ENCODE data around the gene PARD3. TPM values are rescaled to one million over a fixed set of nuclear protein-coding genes. Genes with fewer than 3 reads are reported as not detected.
"Not testable (repeated sequence)": the region's sequence is repeated elsewhere in the genome, so short reads cannot be mapped to it uniquely, and the experiment has no call there.

Gene PARD3
- total RNA-seq, 1 experiment from 2014 or later: not detected

- no peak for DNase-seq
- no peaks in the 10 kb centered on the region for H3K4me1 ChIP-seq (ENCODE audit: low read length)
- H3K27ac ChIP-seq (ENCODE audit: low read length): no peak overlapping the region
- H3K9ac ChIP-seq (ENCODE audit: low read length): no peak overlapping the region
- no peaks in the 10 kb centered on the region for H3K9me3 ChIP-seq (ENCODE audit: low read length)
- no peak overlapping the region for H2AFZ ChIP-seq (ENCODE audit: low read length)
- no peaks in the 10 kb centered on the region for H3K79me2 ChIP-seq (ENCODE audit: low read length)
- no peaks in the 10 kb centered on the region for H3K27me3 ChIP-seq (ENCODE audit: low read length)
- H3K9me2 ChIP-seq (replicated peaks; ENCODE audit: insufficient read depth, low read length): no peaks in the 10 kb centered on the region
- H3K4me3 ChIP-seq (ENCODE audit: low read length): no peak overlapping the region
- no peak overlapping the region for H3K4me2 ChIP-seq (ENCODE audit: low read depth, low read length, poor library complexity, severe bottlenecking)
- H3K36me3 ChIP-seq (ENCODE audit: insufficient read depth, low read length): no peaks in the 10 kb centered on the region
- no peaks in the 10 kb centered on the region for H4K20me1 ChIP-seq (ENCODE audit: insufficient read depth, low read depth, low read length)
Measured at GRCh38 chr10:34746094-34746493, 69.0 kb downstream of the PARD3 start.

- H3K27ac ChIP-seq (ENCODE audit: low read length): no peak overlapping the region
- no peaks in the 10 kb centered on the region for H4K20me1 ChIP-seq (ENCODE audit: insufficient read depth, low read depth, low read length)
- H3K79me2 ChIP-seq (ENCODE audit: low read length): no peaks in the 10 kb centered on the region
- H3K4me3 ChIP-seq (ENCODE audit: low read length): no peak overlapping the region
- H2AFZ ChIP-seq (ENCODE audit: low read length): no peak overlapping the region
- H3K4me1 ChIP-seq (ENCODE audit: low read length): no peaks in the 10 kb centered on the region
- no peak overlapping the region for H3K4me2 ChIP-seq (ENCODE audit: low read depth, low read length, poor library complexity, severe bottlenecking)
- DNase-seq: no peak
- H3K9me3 ChIP-seq (ENCODE audit: low read length): no peaks in the 10 kb centered on the region
- H3K9ac ChIP-seq (ENCODE audit: low read length): no peak overlapping the region
- no peaks in the 10 kb centered on the region for H3K36me3 ChIP-seq (ENCODE audit: insufficient read depth, low read length)
- no peaks in the 10 kb centered on the region for H3K9me2 ChIP-seq (replicated peaks; ENCODE audit: insufficient read depth, low read length)
- H3K27me3 ChIP-seq (ENCODE audit: low read length): no peaks in the 10 kb centered on the region
Measured at GRCh38 chr10:34745244-34745643, 69.9 kb downstream of the PARD3 start.

GRCh38 chr10:34744590-34744989 lies 70.5 kb downstream of the PARD3 start:
- no peak overlapping the region for H3K9ac ChIP-seq (ENCODE audit: low read length)
- no peaks in the 10 kb centered on the region for H3K36me3 ChIP-seq (ENCODE audit: insufficient read depth, low read length)
- H3K4me2 ChIP-seq (ENCODE audit: low read depth, low read length, poor library complexity, severe bottlenecking): no peak overlapping the region
- H3K27ac ChIP-seq (ENCODE audit: low read length): no peak overlapping the region
- H4K20me1 ChIP-seq (ENCODE audit: insufficient read depth, low read depth, low read length): no peaks in the 10 kb centered on the region
- H3K27me3 ChIP-seq (ENCODE audit: low read length): no peaks in the 10 kb centered on the region
- no peaks in the 10 kb centered on the region for H3K4me1 ChIP-seq (ENCODE audit: low read length)
- no peaks in the 10 kb centered on the region for H3K9me2 ChIP-seq (replicated peaks; ENCODE audit: insufficient read depth, low read length)
- H3K79me2 ChIP-seq (ENCODE audit: low read length): no peaks in the 10 kb centered on the region
- no peak overlapping the region for H3K4me3 ChIP-seq (ENCODE audit: low read length)
- DNase-seq: no peak
- H3K9me3 ChIP-seq (ENCODE audit: low read length): no peaks in the 10 kb centered on the region
- no peak overlapping the region for H2AFZ ChIP-seq (ENCODE audit: low read length)

GRCh38 chr10:34743814-34744213 lies 71.3 kb downstream of the PARD3 start:
- Histone ChIP-seq H3K4me3 (ENCODE audit: low read length) (no peak overlapping the region), H2AFZ (ENCODE audit: low read length) (no peak overlapping the region), H3K4me2 (ENCODE audit: low read depth, low read length, poor library complexity, severe bottlenecking) (no peak overlapping the region), H3K36me3 (ENCODE audit: insufficient read depth, low read length) (no peaks in the 10 kb centered on the region), H3K27me3 (ENCODE audit: low read length) (no peaks in the 10 kb centered on the region), H3K4me1 (ENCODE audit: low read length) (no peaks in the 10 kb centered on the region), H3K9ac (ENCODE audit: low read length) (no peak overlapping the region), H3K27ac (ENCODE audit: low read length) (no peak overlapping the region), H4K20me1 (ENCODE audit: insufficient read depth, low read depth, low read length) (no peaks in the 10 kb centered on the region), H3K9me3 (ENCODE audit: low read length) (no peaks in the 10 kb centered on the region), H3K9me2 (replicated peaks; ENCODE audit: insufficient read depth, low read length) (no peaks in the 10 kb centered on the region), H3K79me2 (ENCODE audit: low read length) (no peaks in the 10 kb centered on the region)
- no peak for DNase-seq

- no peaks in the 10 kb centered on the region for H3K9me2 ChIP-seq (replicated peaks; ENCODE audit: insufficient read depth, low read length)
- no peak overlapping the region for H2AFZ ChIP-seq (ENCODE audit: low read length)
- no peak overlapping the region for H3K4me2 ChIP-seq (ENCODE audit: low read depth, low read length, poor library complexity, severe bottlenecking)
- no peaks in the 10 kb centered on the region for H3K9me3 ChIP-seq (ENCODE audit: low read length)
- H3K9ac ChIP-seq (ENCODE audit: low read length): no peak overlapping the region
- H3K4me3 ChIP-seq (ENCODE audit: low read length): no peak overlapping the region
- no peaks in the 10 kb centered on the region for H3K79me2 ChIP-seq (ENCODE audit: low read length)
- H3K4me1 ChIP-seq (ENCODE audit: low read length): no peaks in the 10 kb centered on the region
- DNase-seq: no peak
- no peaks in the 10 kb centered on the region for H3K36me3 ChIP-seq (ENCODE audit: insufficient read depth, low read length)
- no peaks in the 10 kb centered on the region for H3K27me3 ChIP-seq (ENCODE audit: low read length)
- no peak overlapping the region for H3K27ac ChIP-seq (ENCODE audit: low read length)
- H4K20me1 ChIP-seq (ENCODE audit: insufficient read depth, low read depth, low read length): no peaks in the 10 kb centered on the region
Measured at GRCh38 chr10:34742456-34742855, 72.6 kb downstream of the PARD3 start.

GRCh38 chr10:34741087-34741486 lies 74.0 kb downstream of the PARD3 start:
- not testable (repeated sequence) for H3K36me3 ChIP-seq (ENCODE audit: insufficient read depth, low read length); H3K27me3 ChIP-seq (ENCODE audit: low read length); H3K4me2 ChIP-seq (ENCODE audit: low read depth, low read length, poor library complexity, severe bottlenecking); H3K4me3 ChIP-seq (ENCODE audit: low read length); H3K9ac ChIP-seq (ENCODE audit: low read length); H3K9me2 ChIP-seq (replicated peaks; ENCODE audit: insufficient read depth, low read length); H2AFZ ChIP-seq (ENCODE audit: low read length); H4K20me1 ChIP-seq (ENCODE audit: insufficient read depth, low read depth, low read length); H3K79me2 ChIP-seq (ENCODE audit: low read length); H3K4me1 ChIP-seq (ENCODE audit: low read length); H3K9me3 ChIP-seq (ENCODE audit: low read length); DNase-seq; H3K27ac ChIP-seq (ENCODE audit: low read length)

GRCh38 chr10:34740321-34740720 lies 74.8 kb downstream of the PARD3 start:
- Histone ChIP-seq H3K36me3 (ENCODE audit: insufficient read depth, low read length) (no peaks in the 10 kb centered on the region), H3K9me2 (replicated peaks; ENCODE audit: insufficient read depth, low read length) (no peaks in the 10 kb centered on the region), H3K9me3 (ENCODE audit: low read length) (no peaks in the 10 kb centered on the region), H3K4me2 (ENCODE audit: low read depth, low read length, poor library complexity, severe bottlenecking) (no peak overlapping the region), H3K79me2 (ENCODE audit: low read length) (no peaks in the 10 kb centered on the region), H2AFZ (ENCODE audit: low read length) (no peak overlapping the region), H3K27me3 (ENCODE audit: low read length) (no peaks in the 10 kb centered on the region), H3K4me1 (ENCODE audit: low read length) (no peaks in the 10 kb centered on the region), H4K20me1 (ENCODE audit: insufficient read depth, low read depth, low read length) (no peaks in the 10 kb centered on the region), H3K27ac (ENCODE audit: low read length) (no peak overlapping the region), H3K4me3 (ENCODE audit: low read length) (no peak overlapping the region), H3K9ac (ENCODE audit: low read length) (no peak overlapping the region)
- DNase-seq: no peak

GRCh38 chr10:34739915-34740314 lies 75.2 kb downstream of the PARD3 start:
- Histone ChIP-seq H3K36me3 (ENCODE audit: insufficient read depth, low read length) (no peaks in the 10 kb centered on the region), H3K9me3 (ENCODE audit: low read length) (no peaks in the 10 kb centered on the region), H3K9me2 (replicated peaks; ENCODE audit: insufficient read depth, low read length) (no peaks in the 10 kb centered on the region), H4K20me1 (ENCODE audit: insufficient read depth, low read depth, low read length) (no peaks in the 10 kb centered on the region), H3K4me2 (ENCODE audit: low read depth, low read length, poor library complexity, severe bottlenecking) (no peak overlapping the region), H3K4me1 (ENCODE audit: low read length) (no peaks in the 10 kb centered on the region), H2AFZ (ENCODE audit: low read length) (no peak overlapping the region), H3K79me2 (ENCODE audit: low read length) (no peaks in the 10 kb centered on the region), H3K4me3 (ENCODE audit: low read length) (no peak overlapping the region), H3K9ac (ENCODE audit: low read length) (no peak overlapping the region), H3K27me3 (ENCODE audit: low read length) (no peaks in the 10 kb centered on the region), H3K27ac (ENCODE audit: low read length) (no peak overlapping the region)
- no peak for DNase-seq

GRCh38 chr10:34737772-34738169 lies 77.3 kb downstream of the PARD3 start:
- no peak for DNase-seq
- Histone ChIP-seq H3K36me3 (ENCODE audit: insufficient read depth, low read length) (no peaks in the 10 kb centered on the region), H2AFZ (ENCODE audit: low read length) (no peak overlapping the region), H3K27me3 (ENCODE audit: low read length) (no peaks in the 10 kb centered on the region), H3K9me2 (replicated peaks; ENCODE audit: insufficient read depth, low read length) (no peaks in the 10 kb centered on the region), H4K20me1 (ENCODE audit: insufficient read depth, low read depth, low read length) (no peaks in the 10 kb centered on the region), H3K79me2 (ENCODE audit: low read length) (no peaks in the 10 kb centered on the region), H3K4me2 (ENCODE audit: low read depth, low read length, poor library complexity, severe bottlenecking) (no peak overlapping the region), H3K4me1 (ENCODE audit: low read length) (no peaks in the 10 kb centered on the region), H3K9ac (ENCODE audit: low read length) (no peak overlapping the region), H3K27ac (ENCODE audit: low read length) (no peak overlapping the region), H3K9me3 (ENCODE audit: low read length) (no peaks in the 10 kb centered on the region), H3K4me3 (ENCODE audit: low read length) (no peak overlapping the region)
